ENCODE measurements around the gene EGLN2. TPM values are rescaled to one million over a fixed set of nuclear protein-coding genes. Genes with fewer than 3 reads are reported as not detected.
A peak's percentile ranks its signal among the peaks of the same experiment; 100 is the strongest.

The EGLN2 gene
- total RNA-seq, 1 donor from 2014 or later: 88.9 TPM

DNA sequence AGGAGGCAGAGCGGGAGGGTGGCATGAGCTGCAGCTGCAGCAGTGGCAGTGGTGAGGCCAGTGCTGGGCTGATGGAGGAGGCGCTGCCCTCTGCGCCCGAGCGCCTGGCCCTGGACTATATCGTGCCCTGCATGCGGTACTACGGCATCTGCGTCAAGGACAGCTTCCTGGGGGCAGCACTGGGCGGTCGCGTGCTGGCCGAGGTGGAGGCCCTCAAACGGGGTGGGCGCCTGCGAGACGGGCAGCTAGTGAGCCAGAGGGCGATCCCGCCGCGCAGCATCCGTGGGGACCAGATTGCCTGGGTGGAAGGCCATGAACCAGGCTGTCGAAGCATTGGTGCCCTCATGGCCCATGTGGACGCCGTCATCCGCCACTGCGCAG is 2.0 kb downstream of the EGLN2 start:
- Mint-ChIP-seq H3K27ac (no peak overlapping the region), H3K27me3 (no peaks in the 10 kb centered on the region), H3K9me3 (no peaks in the 10 kb centered on the region), H3K4me3 (peak overlapping the region; percentile 91), H3K4me1 (peaks cover 77% of the 10 kb centered on the region), H3K36me3 (ENCODE audit: low read depth) (peaks cover 46% of the 10 kb centered on the region)
- intact Hi-C loops (cut with micrococcal nuclease): no loop called here
- DNase-seq: peak; percentile 64

GRCh38 chr19:40801426-40802299 is 2.7 kb downstream of the EGLN2 start:
- Mint-ChIP-seq H3K36me3 (ENCODE audit: low read depth) (peaks cover 44% of the 10 kb centered on the region), H3K27me3 (no peaks in the 10 kb centered on the region), H3K27ac (peak overlapping the region; percentile 92), H3K4me1 (peaks cover 79% of the 10 kb centered on the region), H3K4me3 (peak overlapping the region; percentile 91), H3K9me3 (no peaks in the 10 kb centered on the region)
- DNase-seq: no peak
- intact Hi-C loops (cut with micrococcal nuclease): no loop called here

GRCh38 chr19:40802300-40803169 is 3.5 kb downstream of the EGLN2 start:
- H3K27me3 Mint-ChIP-seq: no peaks in the 10 kb centered on the region
- H3K36me3 Mint-ChIP-seq (ENCODE audit: low read depth): peaks cover 49% of the 10 kb centered on the region
- H3K27ac Mint-ChIP-seq: peak overlapping the region; percentile 92
- DNase-seq: peak; percentile 66
- intact Hi-C loops (cut with micrococcal nuclease): no loop called here
- peaks cover 80% of the 10 kb centered on the region for H3K4me1 Mint-ChIP-seq
- peak overlapping the region; percentile 91 for H3K4me3 Mint-ChIP-seq
- no peaks in the 10 kb centered on the region for H3K9me3 Mint-ChIP-seq

- peak overlapping the region; percentile 91 for H3K4me3 Mint-ChIP-seq
- H3K9me3 Mint-ChIP-seq: no peaks in the 10 kb centered on the region
- H3K4me1 Mint-ChIP-seq: peaks cover 78% of the 10 kb centered on the region
- peak overlapping the region; percentile 92 for H3K27ac Mint-ChIP-seq
- H3K27me3 Mint-ChIP-seq: no peaks in the 10 kb centered on the region
- intact Hi-C loops (cut with micrococcal nuclease): no loop called here
- H3K36me3 Mint-ChIP-seq (ENCODE audit: low read depth): peaks cover 56% of the 10 kb centered on the region
- peak; percentile 64 for DNase-seq
Measured at GRCh38 chr19:40803170-40803856, 4.3 kb downstream of the EGLN2 start.

- peak overlapping the region; percentile 92 for H3K27ac Mint-ChIP-seq
- peak overlapping the region; percentile 91 for H3K4me3 Mint-ChIP-seq
- H3K9me3 Mint-ChIP-seq: no peaks in the 10 kb centered on the region
- H3K36me3 Mint-ChIP-seq (ENCODE audit: low read depth): peaks cover 57% of the 10 kb centered on the region
- peak; percentile 91 for DNase-seq
- intact Hi-C loops (cut with micrococcal nuclease): no loop called here
- H3K4me1 Mint-ChIP-seq: peaks cover 74% of the 10 kb centered on the region
- no peaks in the 10 kb centered on the region for H3K27me3 Mint-ChIP-seq
Measured at GRCh38 chr19:40803857-40804782, 5.1 kb downstream of the EGLN2 start.

DNA sequence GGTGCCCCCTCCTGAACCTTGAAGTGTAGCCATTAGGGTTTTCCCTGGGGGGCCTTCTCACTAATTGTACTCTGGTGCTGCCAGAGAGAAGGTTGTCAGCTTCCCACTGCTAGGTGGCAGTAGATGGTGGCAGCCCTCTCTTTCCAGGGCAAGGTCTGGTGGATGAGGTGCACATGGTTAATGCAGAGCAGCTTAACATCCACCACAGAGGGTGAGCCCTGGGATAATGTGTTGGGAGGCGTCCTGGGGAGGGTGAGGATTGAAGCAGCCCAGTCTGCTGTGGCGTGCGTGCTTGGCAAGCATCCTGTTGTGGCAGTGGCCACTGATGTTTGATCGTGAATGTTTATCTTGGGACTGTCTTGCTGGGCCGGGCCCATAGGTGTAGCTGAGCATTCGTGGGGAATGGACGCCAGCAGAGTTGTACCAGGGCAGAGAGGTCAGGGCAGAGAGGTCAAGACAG is 5.8 kb downstream of the EGLN2 start:
- Mint-ChIP-seq H3K4me1 (peaks cover 75% of the 10 kb centered on the region), H3K9me3 (no peaks in the 10 kb centered on the region), H3K4me3 (peak overlapping the region; percentile 91), H3K27ac (peak overlapping the region; percentile 92), H3K27me3 (no peaks in the 10 kb centered on the region), H3K36me3 (ENCODE audit: low read depth) (peaks cover 58% of the 10 kb centered on the region)
- peak; percentile 69 for DNase-seq
- intact Hi-C loops (cut with micrococcal nuclease): no loop called here

- DNase-seq: peak; percentile 86
- H3K9me3 Mint-ChIP-seq: no peaks in the 10 kb centered on the region
- H3K27me3 Mint-ChIP-seq: no peaks in the 10 kb centered on the region
- peak overlapping the region; percentile 92 for H3K27ac Mint-ChIP-seq
- intact Hi-C loops (cut with micrococcal nuclease): no loop called here
- peak overlapping the region; percentile 91 for H3K4me3 Mint-ChIP-seq
- H3K4me1 Mint-ChIP-seq: peaks cover 76% of the 10 kb centered on the region
- peaks cover 57% of the 10 kb centered on the region for H3K36me3 Mint-ChIP-seq (ENCODE audit: low read depth)
Measured at GRCh38 chr19:40805258-40805868, 6.4 kb downstream of the EGLN2 start.

DNA sequence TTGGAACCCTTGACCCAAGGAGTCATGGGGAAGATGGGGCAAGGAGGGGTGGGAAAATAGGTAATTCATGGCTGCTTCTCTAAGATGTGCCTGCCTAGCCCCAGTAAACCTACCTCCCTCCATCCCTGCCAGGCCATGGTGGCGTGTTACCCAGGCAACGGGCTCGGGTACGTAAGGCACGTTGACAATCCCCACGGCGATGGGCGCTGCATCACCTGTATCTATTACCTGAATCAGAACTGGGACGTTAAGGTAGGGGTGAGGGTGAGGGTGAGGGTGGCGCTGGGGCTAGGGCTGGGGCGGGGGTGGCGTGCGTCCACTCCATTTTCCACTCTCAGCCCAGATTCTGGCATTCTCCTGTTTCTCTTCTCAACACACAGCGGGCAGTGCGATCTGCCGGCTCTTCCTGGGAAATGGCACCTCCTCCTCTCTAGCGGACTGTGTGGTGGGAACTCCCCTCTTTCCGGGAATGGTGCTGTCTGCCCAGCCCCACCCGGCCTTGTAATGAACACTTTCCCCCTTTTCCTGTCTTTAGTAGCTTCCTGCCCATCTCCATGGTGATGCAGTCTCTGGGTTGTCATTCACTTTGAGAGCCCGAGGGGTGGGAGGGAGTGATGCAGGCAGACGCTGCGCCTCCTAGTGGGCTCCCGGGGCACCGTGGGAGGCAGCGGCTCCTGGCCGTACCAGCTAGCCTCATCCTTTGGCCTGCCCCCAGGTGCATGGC is 7.6 kb downstream of the EGLN2 start:
- Mint-ChIP-seq H3K9me3 (no peaks in the 10 kb centered on the region), H3K4me3 (peak overlapping the region; percentile 77), H3K36me3 (ENCODE audit: low read depth) (peaks cover 54% of the 10 kb centered on the region), H3K27ac (peak overlapping the region; percentile 89), H3K27me3 (peaks cover 3% of the 10 kb centered on the region), H3K4me1 (peaks cover 76% of the 10 kb centered on the region)
- intact Hi-C loops (cut with micrococcal nuclease): loop anchor here (1.0 to 2.0 kb wide), 2 partner anchors 56 to 144 kb away; partner anchors contain the start of genes ACTMAP and SNRPA
- peak; percentile 94 for DNase-seq

- intact Hi-C loops (cut with micrococcal nuclease): loop anchor here (2.0 kb wide), 1 partner anchor 57 kb away; the partner anchor contains the start of genes ACTMAP and SNRPA
- Mint-ChIP-seq H3K4me1 (peaks cover 73% of the 10 kb centered on the region), H3K27me3 (peaks cover 7% of the 10 kb centered on the region), H3K27ac (peak overlapping the region; percentile 89), H3K9me3 (no peaks in the 10 kb centered on the region), H3K36me3 (ENCODE audit: low read depth) (peaks cover 46% of the 10 kb centered on the region), H3K4me3 (peak overlapping the region; percentile 77)
- DNase-seq: peak; percentile 70
Measured at GRCh38 chr19:40807147-40808020, 8.4 kb downstream of the EGLN2 start.

- no peak for DNase-seq
- Mint-ChIP-seq H3K36me3 (ENCODE audit: low read depth) (peaks cover 40% of the 10 kb centered on the region), H3K27me3 (peaks cover 12% of the 10 kb centered on the region), H3K4me3 (peak overlapping the region; percentile 57), H3K4me1 (peaks cover 69% of the 10 kb centered on the region), H3K27ac (peak overlapping the region; percentile 78), H3K9me3 (no peaks in the 10 kb centered on the region)
- intact Hi-C loops (cut with micrococcal nuclease): no loop called here
Measured at GRCh38 chr19:40808021-40808325, 9.0 kb downstream of the EGLN2 start.

GRCh38 chr19:40808497-40808896 is 9.5 kb downstream of the EGLN2 start:
- intact Hi-C loops (cut with micrococcal nuclease): no loop called here

More at GRCh38 chr19:40808497-40808896, 9.5 kb downstream of the EGLN2 start:
- H3K36me3 Mint-ChIP-seq (ENCODE audit: low read depth): peaks cover 39% of the 10 kb centered on the region
- peaks cover 63% of the 10 kb centered on the region for H3K4me1 Mint-ChIP-seq
- no peaks in the 10 kb centered on the region for H3K9me3 Mint-ChIP-seq
- H3K27me3 Mint-ChIP-seq: peaks cover 12% of the 10 kb centered on the region
- H3K4me3 Mint-ChIP-seq: no peak overlapping the region
- no peak overlapping the region for H3K27ac Mint-ChIP-seq
- no peak for DNase-seq

Measured in activated CD4-positive, alpha-beta T cell treated with anti-CD3 and anti-CD28 coated beads, Interleukin-2, amount 10 ng/mL, durations not matched to agents 24 days and 14 days (primary cell).